Middle frontal gyrus (tissue), 1 donor: ENCODE measurements around the gene DRD2.
A peak's percentile ranks its signal among the peaks of the same experiment; 100 is the strongest.
"Not testable (repeated sequence)": the region's sequence is repeated elsewhere in the genome, so short reads cannot be mapped to it uniquely, and the experiment has no call there.

ENCODE experiments used
- DNase-seq: peaks from one replicate; pipeline ENCODE4 v3.0.0-alpha.2; 2015; ENCODE audit warnings: low spot score; ENCODE audit errors: extremely low spot score

Gene DRD2

DNA sequence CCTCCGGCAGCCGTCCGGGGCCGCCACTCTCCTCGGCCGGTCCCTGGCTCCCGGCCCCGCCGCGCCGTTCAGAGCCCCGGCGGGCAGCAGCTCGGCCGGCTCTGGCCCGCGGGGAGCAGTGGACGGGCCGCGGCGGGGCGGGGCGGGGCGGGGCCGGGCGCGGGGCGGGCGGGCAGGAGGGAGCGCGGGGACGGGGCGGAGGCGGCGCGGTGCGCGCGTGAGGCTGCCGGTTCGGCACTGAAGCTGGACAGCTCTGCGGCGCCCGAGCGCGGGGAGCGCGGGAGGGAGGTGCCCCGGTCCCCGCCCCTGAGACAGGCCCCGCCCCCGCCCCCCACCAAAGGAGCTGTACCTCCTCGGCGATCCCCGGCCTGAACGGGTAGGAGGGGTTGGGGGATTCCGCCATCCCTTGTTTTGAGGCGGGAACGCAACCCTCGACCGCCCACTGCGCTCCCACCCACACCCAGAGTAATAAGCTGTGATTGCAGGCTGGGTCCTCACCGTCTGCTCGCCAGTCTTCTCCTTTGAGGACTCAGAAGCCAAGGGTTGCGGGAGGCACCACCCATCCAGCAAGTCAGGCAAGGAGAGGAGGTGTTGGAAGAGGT is at the start of gene DRD2:
DRD2 (minus strand) TSS at position 239 of the 602 bp plus-strand sequence. CDS start 50,747 bp downstream, outside the sequence.
- DNase-seq: no peak

DNA sequence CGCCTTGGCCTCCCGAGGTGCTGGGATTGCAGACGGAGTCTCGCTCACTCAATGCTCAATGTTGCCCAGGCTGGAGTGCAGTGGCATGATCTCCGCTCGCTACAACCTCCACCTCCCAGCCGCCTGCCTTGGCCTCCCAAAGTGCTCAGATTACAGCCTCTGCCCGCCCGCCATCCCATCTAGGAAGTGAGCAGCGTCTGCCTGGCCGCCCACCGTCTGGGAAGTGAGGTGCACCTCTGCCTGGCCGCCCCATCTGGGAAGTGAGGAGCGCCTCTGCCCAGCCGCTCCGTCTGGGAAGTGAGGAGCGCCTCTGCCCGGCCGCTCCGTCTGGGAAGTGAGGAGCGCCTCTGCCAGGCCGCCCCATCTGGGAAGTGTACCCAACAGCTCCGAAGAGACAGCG is 48.7 kb upstream of the DRD2 start:
- DNase-seq: not testable (repeated sequence)

DNA sequence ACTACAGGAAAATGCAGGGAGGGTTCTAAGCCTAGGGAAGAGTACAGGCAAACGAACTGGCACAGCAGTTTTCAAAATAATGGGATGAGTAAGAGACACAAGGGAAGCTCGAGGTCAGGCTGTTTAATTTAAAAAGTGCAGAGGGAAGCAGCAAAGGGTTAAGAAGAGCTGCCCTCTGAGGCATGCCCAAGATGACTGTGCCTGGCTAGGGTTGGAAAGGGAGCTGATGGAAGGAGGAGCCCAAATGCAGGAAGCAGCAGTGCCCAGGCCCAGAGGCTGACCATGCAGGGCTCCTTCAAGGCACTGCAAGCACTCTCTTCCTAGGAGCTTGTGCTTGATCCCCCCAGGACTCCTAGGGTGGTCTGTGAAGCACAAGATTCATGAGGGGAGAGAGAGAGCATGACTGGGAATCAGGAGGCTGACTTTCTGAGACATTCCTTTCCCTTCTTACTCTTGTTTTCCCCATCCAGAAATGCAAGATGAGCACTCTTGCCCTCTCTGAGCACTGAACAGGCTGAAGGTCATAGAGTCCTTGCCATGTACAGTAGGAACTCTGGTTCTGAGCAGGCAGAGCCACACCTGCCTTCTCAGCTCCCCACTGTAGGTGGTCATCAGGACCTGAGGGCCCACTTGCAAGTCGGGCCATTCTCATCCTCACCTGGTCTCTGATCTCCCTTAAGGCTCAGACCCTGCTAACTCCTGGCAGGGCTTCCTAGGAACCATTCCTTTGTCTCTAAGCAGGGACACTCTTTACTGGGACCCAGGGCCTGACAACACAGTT is 46.7 kb upstream of the DRD2 start:
- DNase-seq: no peak

DNA sequence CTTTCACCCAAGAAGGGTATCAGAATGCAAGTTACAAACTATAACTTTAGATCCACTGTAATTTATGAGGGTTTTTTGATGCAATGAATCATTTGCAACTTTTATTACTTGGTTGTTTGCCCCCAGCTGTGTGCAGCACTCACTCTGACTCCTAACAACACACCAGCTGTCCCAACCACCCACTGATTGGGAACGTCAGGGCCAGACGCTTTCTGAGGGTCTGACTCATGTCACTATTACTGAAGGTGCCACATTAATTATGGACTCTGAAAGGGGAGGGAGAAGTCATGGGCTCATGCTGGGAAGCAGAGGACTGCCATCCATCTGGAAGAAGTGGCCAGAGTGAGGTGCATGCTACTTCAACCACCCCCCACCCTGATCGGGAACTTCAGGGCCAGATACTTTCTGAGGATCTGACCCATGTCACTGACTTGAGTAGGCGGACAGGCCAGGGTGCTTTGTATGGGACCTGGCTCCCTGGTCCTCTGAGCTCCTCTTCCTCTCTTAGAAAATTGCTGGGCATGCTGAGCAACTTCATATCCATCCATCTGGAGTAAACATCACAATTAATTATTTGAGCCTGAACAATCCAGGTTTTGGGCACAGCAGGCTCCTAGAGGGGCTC is 44.9 kb upstream of the DRD2 start:
- DNase-seq: no peak

DNA sequence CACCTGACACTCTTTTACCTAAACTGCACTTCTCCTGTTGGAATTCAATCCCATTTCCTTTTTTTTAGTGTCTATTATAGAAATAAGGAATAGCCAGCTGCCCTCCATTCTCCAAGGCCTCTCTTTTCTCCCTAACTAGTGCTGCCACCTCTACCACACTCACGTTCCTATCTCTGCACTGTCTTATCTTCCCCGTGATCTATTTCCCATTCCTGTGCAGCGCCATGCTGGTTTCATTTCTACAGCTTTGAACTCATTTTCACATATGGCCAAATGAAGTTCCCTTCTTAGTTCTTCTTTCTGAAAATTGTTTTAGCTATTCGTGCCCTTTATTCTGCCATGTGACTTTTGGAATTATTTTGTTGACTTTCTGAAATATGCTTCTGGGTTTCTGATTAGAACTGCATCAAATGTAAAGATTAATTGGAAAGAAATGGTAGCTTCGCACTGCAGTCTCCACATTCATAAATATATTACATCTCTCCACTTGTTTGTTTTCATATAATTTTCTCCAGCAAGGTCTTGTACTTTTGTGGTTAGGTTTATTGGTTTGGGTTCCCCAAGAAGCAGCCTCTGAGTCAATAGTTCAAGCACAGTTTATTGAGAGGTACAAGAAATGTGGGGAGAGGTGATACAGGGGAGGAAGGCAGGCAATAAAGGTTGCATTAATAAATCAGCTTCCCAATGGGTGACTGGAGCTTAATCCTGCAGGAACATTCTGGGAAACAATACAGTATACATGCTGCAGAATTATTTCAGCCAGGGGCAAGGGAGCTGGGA is 43.7 kb upstream of the DRD2 start:
- no peak for DNase-seq

DNA sequence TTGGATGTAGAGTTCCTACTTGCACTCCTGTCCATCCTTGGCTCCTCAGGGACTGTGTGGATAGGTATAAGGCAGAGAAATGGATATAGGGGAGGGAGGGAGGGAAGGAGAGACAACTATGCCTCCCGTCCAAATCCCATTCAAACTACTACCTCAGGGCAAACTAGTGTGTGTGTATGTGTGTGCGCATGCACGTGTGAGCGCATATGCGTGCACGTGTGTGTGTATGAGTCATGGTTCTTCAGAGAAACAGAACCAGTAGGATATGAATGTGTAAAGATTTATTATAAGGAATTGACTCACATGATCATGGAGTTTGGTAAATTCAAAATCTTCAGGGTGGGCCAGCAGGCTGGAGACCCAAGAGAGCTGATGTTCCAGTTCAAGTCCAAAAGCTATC is 42.2 kb upstream of the DRD2 start:
- no peak for DNase-seq

DNA sequence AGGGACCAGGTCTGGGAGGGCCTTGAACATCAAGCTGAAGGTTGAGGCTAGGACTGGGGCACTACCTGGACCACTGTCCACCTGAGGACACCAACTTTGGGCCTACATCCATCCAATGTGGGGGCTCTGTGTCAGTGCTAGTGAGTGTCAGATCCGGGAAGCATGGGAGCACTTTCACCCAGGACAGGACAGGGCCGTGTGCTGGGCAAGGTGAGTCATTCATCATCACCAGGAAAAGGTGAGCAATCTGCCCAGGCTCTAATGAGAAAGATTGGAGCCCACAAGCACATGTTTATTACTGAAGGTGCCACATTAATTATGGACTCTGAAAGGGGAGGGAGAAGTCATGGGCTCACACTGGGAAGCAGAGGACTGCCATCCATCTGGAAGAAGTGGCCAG is 39.7 kb upstream of the DRD2 start:
- no peak for DNase-seq

DNA sequence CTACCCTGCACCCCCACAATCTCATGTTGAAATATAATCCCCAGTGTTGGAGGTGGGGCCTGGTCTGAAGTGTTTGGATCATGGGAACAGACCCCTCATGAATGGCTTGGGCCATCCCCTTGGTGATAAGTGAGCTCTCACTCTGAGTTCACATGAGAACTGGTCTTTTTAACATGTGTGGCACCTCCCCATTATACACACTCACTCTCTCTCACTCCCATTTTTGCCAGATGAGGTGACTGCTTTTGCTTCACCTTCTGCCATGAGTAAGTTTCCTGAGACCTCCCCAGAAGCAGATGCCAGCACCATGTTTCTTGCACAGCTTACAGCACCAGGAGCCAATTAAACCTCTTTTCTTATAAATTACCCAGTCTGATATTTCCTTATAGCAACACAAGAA is 32.1 kb upstream of the DRD2 start:
- DNase-seq: no peak

DNA sequence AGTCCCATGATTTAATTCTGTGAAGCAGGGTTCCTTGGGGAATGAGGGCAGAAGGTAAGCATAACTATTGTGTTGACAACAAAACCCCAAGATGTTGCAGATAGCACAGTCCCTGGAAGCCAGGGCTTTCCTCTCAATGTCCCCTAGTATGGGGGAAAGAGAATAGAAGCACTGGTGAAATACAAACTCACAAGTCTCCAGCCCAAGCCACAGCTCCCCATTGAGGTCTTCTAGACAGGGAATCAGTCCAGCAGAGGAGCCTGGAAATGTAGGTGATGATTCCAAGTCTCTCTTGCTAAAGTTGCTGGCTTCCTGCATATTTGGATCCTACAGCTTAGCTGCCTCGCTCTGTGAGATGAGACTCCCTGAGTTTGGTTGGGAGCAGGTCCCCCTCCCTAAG is 31.7 kb upstream of the DRD2 start:
- DNase-seq: no peak

DNA sequence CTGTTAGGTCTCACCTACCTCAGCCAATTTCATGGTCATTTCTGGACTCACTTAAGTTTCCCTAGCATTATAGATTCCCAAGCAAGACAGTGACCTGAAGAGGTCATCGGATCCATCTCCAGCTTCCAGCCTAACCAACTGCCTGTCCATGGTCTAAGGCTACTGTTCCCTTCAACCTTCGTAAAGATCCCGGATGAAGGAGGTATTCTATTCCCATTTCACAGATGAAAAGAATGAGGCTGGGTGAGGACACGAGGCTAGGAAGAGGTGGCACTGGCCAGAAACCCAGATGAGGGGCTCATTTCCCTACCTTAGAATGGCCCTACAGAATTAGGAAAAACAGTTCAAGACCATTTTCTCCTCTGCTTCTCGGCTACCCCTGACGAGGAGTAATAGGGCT is 31.3 kb upstream of the DRD2 start:
- no peak for DNase-seq

DNA sequence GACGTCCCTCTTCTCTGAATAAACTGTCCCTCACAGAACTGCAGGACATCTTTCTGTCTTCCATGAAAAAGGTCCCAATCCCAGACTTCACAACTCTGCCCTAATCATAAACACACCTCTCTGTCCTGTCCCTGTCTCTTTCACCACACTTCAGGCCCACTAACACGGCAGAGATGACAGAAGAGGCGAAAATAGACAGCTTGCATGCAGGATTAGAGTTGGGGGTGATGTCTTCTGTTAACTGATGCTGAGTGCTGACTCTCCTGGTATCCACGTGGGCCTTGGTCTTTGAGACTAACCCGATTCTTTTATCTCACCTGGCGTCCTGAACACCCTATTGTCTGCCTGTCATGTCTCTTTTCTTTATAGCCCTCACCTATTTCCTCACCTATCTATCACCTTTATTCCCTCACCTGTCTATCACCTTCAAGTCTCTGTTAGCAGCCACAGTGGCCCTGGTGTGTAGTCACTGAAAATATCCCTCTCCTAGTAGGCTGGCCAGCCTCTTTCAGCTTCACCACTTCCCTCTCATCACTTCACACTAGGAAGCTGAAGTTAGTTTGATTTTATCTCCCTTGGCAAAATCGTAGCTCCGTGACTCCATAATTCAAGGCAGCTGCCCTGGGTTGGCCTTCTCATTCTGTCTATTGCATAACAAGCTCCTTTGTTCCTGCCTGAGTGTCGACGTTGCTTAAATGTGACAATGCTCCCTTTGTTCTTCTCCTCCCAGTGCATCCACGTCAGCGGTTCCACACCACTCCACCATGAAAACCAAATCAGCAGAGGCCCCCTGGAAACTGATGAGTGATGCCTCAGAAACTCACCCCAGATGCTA is 30.6 kb upstream of the DRD2 start:
- DNase-seq: peak; percentile 39

DNA sequence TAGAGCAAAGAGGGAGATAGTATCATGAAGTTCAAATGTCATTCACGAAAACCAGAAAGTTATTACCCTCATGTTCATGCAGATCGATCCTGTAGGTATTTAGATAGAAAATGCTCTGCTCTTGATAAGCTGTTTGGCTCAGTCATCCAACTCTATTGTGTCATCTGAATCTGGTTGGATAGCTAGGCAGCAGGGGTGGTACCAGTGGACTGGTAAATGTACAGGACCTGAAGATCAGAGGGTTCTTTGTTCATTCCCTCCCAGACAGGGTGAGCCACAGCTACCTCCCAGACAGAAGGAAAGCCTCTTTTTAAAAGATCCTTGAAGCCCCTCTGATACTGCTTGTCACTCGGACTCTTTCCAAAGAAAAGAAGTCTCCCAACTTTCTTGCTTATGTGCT is 29.8 kb upstream of the DRD2 start:
- no peak for DNase-seq

DNA sequence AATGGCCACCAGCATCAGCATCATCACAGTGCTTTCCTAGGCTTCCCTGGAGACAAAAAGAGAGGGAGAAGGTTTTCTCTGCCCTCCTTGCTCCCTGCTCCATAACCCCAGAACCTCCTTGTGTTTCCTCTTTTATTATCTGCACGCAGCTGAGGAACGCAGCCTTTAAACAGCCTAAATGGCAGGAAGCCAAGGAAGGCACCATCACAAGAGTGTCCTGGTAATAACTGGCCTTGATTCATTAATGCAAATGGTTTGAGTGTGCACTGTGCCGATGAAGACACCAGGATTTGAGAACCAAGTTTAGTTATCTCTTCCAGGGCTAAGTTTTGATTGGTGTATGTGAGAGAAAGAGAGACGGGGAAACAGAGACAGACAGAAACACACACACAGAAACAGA is 29.4 kb upstream of the DRD2 start:
- no peak for DNase-seq

DNA sequence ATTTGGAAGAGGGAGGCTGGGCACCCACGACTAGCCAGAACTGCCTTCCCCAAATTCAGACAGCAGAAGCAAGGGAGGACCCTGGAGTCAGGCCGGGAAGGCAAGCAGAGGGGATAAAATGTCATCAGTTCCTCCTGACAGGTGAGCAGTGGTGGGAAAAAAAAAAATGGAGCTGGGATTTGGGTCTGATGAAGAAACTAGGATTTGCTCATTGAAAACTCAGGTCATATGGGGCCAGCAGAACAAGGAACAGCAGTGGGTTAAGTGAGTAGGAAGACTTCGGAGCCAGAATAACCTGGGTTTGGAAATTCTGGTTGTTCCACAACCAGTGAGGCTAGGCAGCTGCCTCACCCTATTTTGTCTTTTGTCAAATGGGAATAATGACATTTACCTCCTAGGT is 28.9 kb upstream of the DRD2 start:
- DNase-seq: no peak

DNA sequence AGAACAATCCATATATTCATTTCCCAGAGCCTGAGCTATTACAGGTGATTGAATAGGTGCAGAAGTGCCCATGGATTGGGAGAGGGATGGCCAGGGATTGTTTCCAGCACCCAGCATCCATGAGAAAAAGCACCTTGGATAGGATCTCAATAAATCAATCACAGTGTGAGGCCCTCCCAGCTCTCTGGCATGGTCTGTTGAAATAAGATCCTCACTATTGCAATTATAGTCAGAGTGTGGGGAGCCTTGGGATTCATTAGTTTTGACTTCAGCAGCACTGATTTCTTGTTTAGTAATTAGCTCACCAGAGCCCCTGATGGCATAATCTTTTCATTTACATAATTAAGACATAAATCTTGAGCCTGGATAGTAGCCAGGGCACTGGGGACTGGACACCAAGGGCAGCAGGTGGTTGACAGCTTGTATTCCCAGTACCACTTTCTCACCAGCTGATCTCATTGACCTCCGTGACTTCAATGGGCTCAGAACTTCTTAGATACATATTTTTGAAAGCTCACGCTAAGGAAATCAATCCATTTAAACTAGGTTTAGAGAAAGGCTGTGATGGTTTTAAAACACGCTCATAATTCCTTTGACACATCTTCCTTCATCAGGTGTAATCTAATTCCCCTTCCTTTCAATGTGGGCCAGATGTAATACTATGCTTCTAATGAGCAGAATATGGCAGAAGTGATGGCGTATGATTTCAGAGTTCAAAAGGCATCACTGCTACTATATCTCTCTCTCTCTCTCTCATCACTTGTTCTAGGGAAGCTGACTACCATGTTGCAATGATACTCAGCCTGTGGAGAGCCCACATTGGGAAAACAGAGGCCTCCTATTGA is 22.1 kb upstream of the DRD2 start:
- no peak for DNase-seq

DNA sequence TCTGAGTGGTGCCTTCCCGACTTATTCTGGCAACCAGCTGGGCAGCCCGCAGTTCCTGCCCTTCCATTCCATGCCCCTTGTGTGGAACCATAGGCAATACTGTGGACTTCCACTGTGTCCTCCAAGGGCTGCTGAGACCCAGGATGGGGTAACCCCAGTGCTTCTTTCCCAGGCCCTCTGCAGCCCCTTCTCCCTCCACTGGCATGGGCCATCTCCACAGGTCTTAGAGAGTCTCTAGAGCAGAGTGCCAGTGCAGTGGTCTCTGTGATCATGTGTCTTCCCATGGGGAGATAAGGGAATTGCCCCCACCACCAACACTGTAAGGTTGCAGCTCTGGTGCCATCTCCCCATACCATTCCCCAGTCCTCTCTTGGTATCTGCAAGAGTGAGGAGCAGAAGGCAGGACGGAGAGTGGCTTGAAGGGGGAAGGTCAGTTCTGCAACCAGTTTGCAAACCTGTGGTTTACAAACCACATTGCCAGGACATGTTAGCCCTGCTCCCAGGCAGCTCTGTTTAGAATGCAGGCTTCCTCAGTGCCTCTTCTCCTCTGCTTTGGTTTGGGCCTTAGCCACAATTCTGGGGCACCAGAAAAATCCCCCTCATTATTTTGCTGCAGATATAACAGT is 20.9 kb upstream of the DRD2 start:
- no peak for DNase-seq

DNA sequence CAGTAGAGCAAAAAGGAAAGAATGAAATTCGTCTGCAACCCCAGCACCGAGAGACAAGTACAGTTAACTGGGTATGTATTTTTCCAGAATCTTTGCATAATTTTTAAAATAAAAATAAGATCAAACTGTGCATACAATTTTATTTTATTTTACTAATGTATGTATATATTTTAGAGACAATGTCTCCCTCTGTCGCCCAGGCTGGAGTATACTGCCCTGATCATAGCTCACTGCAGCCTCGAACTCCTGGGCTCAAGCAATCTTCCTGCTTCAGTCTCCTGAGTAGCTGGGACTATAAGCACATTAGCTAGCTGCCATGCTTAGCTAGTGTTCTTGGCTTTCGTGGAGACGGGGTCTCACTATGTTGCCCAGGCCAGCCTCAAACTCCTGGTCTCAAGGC is 18.8 kb upstream of the DRD2 start:
- DNase-seq: no peak

DNA sequence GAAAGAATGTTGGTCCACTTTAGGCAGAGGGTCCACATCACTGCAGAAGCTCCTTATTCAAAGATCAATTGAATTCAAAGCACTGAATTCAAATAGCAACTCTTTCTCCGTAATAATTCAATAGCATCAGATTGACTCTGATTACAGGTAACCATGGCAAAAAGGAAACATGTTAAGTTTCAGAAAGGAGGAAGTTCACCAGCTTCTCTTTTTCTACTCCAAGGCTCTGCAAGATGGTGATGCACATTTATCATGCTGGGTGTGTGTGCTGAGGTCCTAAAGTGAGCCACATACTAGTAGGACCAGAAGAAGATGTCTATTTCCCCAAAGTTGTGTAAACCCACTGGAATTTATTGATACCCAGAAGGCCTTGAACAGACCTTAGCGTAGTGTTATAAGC is 18.0 kb upstream of the DRD2 start:
- no peak for DNase-seq

DNA sequence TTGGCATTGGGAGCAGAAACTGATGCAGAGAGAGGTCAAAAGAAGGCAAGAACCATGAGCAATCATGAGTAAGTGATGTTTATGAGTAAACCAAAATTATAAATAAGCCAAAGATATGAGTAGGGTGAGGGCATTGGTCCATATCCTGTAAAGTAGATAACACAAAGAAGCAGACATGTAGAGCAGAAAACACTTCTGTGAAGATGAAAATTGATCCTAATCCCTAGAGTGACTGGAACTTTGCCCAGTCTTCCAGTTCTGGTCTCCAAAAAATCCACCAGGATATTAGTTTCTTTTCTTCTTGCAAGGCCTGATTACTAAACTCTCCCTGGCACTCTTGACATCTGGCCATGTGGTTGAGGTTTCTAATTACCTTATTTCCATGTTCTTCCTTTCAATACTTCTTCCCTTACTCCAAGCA is 13.7 kb upstream of the DRD2 start:
- no peak for DNase-seq

DNA sequence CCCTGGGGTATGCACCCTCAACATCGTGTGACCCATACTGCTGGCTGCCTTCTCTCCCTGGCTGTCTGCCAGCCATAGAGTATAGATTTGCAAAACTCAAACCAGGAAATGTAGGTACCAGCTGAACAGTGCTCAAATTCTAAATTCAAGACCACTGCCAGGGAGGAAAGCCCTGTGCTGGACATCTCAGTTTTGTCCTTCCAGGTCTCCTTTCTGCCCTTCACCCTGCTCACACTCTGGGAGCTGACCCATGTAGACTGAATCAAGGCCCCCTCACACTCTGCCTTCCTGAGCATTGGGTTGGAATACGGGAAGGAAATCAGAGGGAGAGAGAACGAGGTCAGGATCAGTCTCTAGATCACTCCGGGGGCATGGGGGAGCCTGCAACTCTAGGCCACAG is 12.4 kb upstream of the DRD2 start:
- no peak for DNase-seq
